Measurements from ENCODE around the gene DYSF.

Gene DYSF

DNA sequence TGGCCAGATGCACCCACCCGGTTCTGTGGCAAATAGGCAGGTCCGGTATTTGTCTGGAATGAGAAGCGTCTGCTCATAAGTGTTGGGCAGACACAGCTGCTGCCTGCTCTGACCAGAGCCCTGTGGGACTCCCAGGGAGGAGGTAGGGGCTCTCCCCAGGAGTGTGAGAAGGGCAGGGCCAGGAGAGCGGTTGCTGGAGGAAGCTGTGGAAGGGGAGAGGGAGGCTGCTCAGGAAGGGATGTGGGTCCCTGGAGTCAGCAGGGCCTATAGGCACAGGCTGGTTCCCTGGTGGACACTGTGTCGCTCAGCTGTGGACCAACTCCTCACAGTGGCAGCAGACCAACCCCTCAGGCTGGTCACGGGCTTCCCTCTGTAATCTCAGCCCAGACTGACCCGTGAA is 109.2 kb downstream of the DYSF start:
- H3K36me3 ChIP-seq (ENCODE audit: control insufficient read depth in 2 of 2, insufficient read depth in 1 of 2, low read length in 2 of 2), result no peaks in the 10 kb centered on the region
- H3K4me3 ChIP-seq (ENCODE audit: low read depth, low read length), result no peak overlapping the region
- ChIA-PET POLR2A (no interaction called here), CTCF (no interaction called here)
- no peak for TF ChIP-seq ZNF341 (tag by site-specific recombination; IDR thresholded peaks at IDR 0.05; ENCODE audit: low read depth)
- TF ChIP-seq, protein P1, sequence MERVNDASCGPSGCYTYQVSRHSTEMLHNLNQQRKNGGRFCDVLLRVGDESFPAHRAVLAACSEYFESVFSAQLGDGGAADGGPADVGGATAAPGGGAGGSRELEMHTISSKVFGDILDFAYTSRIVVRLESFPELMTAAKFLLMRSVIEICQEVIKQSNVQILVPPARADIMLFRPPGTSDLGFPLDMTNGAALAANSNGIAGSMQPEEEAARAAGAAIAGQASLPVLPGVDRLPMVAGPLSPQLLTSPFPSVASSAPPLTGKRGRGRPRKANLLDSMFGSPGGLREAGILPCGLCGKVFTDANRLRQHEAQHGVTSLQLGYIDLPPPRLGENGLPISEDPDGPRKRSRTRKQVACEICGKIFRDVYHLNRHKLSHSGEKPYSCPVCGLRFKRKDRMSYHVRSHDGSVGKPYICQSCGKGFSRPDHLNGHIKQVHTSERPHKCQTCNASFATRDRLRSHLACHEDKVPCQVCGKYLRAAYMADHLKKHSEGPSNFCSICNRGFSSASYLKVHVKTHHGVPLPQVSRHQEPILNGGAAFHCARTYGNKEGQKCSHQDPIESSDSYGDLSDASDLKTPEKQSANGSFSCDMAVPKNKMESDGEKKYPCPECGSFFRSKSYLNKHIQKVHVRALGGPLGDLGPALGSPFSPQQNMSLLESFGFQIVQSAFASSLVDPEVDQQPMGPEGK (tag by site-specific recombination; IDR thresholded peaks at IDR 0.05), result no peak
- no peak for TF ChIP-seq SALL2 (tag by site-specific recombination; IDR thresholded peaks at IDR 0.05; ENCODE audit: borderline replicate concordance)
- TF ChIP-seq ZIC2 (tag by site-specific recombination; IDR thresholded peaks at IDR 0.05), result peak; percentile 59
- H3K4me1 ChIP-seq (ENCODE audit: control insufficient read depth, insufficient read depth, low read length), result no peaks in the 10 kb centered on the region
- no peaks in the 10 kb centered on the region for H3K9me3 ChIP-seq (ENCODE audit: control insufficient read depth, insufficient read depth, low read depth, low read length)
- H3K27ac ChIP-seq (ENCODE audit: extremely low read depth, low read depth, low read length), result no peak overlapping the region

DNA sequence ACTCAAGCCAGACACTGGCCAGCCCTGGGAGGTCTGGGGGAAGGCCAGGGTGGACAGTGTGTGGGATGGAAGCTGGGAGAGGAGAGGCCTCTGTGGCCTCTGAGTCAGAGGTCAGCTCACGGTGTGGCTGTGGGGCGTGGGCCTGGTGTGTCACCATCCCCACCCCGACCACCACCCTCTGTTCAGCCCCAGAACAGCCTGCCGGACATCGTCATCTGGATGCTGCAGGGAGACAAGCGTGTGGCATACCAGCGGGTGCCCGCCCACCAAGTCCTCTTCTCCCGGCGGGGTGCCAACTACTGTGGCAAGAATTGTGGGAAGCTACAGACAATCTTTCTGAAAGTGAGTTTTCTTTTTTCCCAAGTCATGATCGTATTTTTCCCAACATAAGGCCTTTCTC is 110.5 kb downstream of the DYSF start:
- Histone ChIP-seq H3K9me3 (ENCODE audit: control insufficient read depth, insufficient read depth, low read depth, low read length) (no peaks in the 10 kb centered on the region), H3K36me3 (ENCODE audit: control insufficient read depth in 2 of 2, insufficient read depth in 1 of 2, low read length in 2 of 2) (no peaks in the 10 kb centered on the region), H3K4me3 (ENCODE audit: low read depth, low read length) (no peak overlapping the region), H3K27ac (ENCODE audit: extremely low read depth, low read depth, low read length) (no peak overlapping the region), H3K4me1 (ENCODE audit: control insufficient read depth, insufficient read depth, low read length) (no peaks in the 10 kb centered on the region)
- CTCF ChIA-PET, result no interaction called here
- POLR2A ChIA-PET, result no interaction called here
- TF ChIP-seq ZSCAN16 (tag by site-specific recombination; IDR thresholded peaks at IDR 0.05) (no peak), KLF1 (tag by site-specific recombination; IDR thresholded peaks at IDR 0.05) (peak; percentile 52; the same call in 1 of the 2 replicates)

DNA sequence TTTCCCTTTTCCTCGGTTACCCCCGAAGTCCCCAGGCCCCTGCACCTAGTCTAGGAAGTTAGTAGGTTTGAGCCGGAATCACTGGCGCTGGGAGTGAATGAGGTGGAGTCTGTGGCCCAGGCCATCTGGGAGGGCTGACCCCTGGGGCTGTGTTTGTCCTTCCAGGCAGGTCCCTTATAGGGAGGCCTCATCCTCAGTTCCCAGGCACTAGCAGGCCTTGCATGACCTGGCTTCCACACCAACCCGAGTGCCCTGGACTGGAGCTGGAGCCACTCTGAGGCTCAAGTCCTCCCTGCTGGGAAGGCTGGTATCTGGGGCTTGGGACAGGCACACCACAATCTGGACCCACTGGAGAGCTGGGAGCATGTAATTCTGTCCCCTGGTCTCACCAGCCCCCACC is 111.0 kb downstream of the DYSF start:
- CTCF ChIA-PET, result interaction anchor here (1.0 kb wide), 1 partner anchor 11 kb away, joined by 5 read pairs; no protein-coding TSS in a partner anchor
- POLR2A ChIA-PET, result no interaction called here
- TF ChIP-seq ZNF24 (tag by site-specific recombination; IDR thresholded peaks at IDR 0.05) (no peak), ZNF23 (tag by site-specific recombination; IDR thresholded peaks at IDR 0.05; ENCODE audit: borderline replicate concordance) (no peak), ZNF302 (tag by site-specific recombination; IDR thresholded peaks at IDR 0.05; ENCODE audit: low read depth) (no peak), ZNF701 (tag by site-specific recombination; IDR thresholded peaks at IDR 0.05) (no peak), ZNF548 (tag by site-specific recombination; IDR thresholded peaks at IDR 0.05) (no peak), ZNF391 (tag by site-specific recombination; IDR thresholded peaks at IDR 0.05; ENCODE audit: borderline replicate concordance, low read depth) (no peak), SETDB1 (IDR thresholded peaks at IDR 0.05; ENCODE audit: insufficient read length, low read length) (no peak), ZNF324 (tag by site-specific recombination; IDR thresholded peaks at IDR 0.05) (no peak), KLF9 (tag by site-specific recombination; IDR thresholded peaks at IDR 0.05; ENCODE audit: low read depth) (no peak), ZNF670 (tag by site-specific recombination; IDR thresholded peaks at IDR 0.05; ENCODE audit: low read depth) (no peak), ZNF658 (tag by site-specific recombination; IDR thresholded peaks at IDR 0.05) (no peak), SALL2 (tag by site-specific recombination; IDR thresholded peaks at IDR 0.05; ENCODE audit: borderline replicate concordance) (no peak), ZNF776 (tag by site-specific recombination; IDR thresholded peaks at IDR 0.05; ENCODE audit: borderline replicate concordance) (no peak), ZNF791 (tag by site-specific recombination; IDR thresholded peaks at IDR 0.05) (no peak), ZFP69B (tag by site-specific recombination; IDR thresholded peaks at IDR 0.05) (no peak)
- TF ChIP-seq, protein P2, sequence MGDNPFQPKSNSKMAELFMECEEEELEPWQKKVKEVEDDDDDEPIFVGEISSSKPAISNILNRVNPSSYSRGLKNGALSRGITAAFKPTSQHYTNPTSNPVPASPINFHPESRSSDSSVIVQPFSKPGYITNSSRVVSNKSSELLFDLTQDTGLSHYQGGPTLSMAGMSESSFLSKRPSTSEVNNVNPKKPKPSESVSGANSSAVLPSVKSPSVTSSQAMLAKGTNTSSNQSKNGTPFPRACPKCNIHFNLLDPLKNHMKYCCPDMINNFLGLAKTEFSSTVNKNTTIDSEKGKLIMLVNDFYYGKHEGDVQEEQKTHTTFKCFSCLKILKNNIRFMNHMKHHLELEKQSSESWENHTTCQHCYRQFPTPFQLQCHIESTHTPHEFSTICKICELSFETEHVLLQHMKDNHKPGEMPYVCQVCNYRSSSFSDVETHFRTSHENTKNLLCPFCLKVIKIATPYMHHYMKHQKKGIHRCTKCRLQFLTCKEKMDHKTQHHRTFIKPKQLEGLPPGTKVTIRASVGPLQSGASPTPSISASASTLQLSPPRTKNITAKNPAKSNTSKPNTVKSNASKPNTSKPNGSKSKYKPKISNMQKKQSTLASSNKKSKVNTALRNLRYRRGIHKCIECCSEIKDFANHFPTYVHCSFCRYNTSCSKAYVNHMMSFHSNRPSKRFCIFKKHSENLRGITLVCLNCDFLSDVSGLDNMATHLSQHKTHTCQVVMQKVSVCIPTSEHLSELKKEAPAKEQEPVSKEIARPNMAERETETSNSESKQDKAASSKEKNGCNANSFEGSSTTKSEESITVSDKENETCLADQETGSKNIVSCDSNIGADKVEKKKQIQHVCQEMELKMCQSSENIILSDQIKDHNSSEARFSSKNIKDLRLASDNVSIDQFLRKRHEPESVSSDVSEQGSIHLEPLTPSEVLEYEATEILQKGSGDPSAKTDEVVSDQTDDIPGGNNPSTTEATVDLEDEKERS (tag by site-specific recombination; IDR thresholded peaks at IDR 0.05), result no peak
- TF ChIP-seq, protein P3, sequence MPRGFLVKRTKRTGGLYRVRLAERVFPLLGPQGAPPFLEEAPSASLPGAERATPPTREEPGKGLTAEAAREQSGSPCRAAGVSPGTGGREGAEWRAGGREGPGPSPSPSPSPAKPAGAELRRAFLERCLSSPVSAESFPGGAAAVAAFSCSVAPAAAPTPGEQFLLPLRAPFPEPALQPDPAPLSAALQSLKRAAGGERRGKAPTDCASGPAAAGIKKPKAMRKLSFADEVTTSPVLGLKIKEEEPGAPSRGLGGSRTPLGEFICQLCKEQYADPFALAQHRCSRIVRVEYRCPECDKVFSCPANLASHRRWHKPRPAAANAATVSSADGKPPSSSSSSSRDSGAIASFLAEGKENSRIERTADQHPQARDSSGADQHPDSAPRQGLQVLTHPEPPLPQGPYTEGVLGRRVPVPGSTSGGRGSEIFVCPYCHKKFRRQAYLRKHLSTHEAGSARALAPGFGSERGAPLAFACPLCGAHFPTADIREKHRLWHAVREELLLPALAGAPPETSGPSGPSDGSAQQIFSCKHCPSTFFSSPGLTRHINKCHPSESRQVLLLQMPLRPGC (tag by site-specific recombination; IDR thresholded peaks at IDR 0.05), result no peak
- no peak overlapping the region for H3K4me3 ChIP-seq (ENCODE audit: low read depth, low read length)
- no peak overlapping the region for H3K27ac ChIP-seq (ENCODE audit: extremely low read depth, low read depth, low read length)
- no peaks in the 10 kb centered on the region for H3K9me3 ChIP-seq (ENCODE audit: control insufficient read depth, insufficient read depth, low read depth, low read length)
- H3K36me3 ChIP-seq (ENCODE audit: control insufficient read depth in 2 of 2, insufficient read depth in 1 of 2, low read length in 2 of 2), result no peaks in the 10 kb centered on the region
- H3K4me1 ChIP-seq (ENCODE audit: control insufficient read depth, insufficient read depth, low read length), result no peaks in the 10 kb centered on the region

Data from HEK293 (cell line).